ENCODE measurements around the gene SBSN.

Gene SBSN, protein sequence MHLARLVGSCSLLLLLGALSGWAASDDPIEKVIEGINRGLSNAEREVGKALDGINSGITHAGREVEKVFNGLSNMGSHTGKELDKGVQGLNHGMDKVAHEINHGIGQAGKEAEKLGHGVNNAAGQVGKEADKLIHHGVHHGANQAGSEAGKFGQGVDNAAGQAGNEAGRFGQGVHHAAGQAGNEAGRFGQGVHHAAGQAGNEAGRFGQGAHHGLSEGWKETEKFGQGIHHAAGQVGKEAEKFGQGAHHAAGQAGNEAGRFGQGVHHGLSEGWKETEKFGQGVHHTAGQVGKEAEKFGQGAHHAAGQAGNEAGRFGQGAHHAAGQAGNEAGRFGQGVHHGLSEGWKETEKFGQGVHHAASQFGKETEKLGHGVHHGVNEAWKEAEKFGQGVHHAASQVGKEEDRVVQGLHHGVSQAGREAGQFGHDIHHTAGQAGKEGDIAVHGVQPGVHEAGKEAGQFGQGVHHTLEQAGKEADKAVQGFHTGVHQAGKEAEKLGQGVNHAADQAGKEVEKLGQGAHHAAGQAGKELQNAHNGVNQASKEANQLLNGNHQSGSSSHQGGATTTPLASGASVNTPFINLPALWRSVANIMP

DNA sequence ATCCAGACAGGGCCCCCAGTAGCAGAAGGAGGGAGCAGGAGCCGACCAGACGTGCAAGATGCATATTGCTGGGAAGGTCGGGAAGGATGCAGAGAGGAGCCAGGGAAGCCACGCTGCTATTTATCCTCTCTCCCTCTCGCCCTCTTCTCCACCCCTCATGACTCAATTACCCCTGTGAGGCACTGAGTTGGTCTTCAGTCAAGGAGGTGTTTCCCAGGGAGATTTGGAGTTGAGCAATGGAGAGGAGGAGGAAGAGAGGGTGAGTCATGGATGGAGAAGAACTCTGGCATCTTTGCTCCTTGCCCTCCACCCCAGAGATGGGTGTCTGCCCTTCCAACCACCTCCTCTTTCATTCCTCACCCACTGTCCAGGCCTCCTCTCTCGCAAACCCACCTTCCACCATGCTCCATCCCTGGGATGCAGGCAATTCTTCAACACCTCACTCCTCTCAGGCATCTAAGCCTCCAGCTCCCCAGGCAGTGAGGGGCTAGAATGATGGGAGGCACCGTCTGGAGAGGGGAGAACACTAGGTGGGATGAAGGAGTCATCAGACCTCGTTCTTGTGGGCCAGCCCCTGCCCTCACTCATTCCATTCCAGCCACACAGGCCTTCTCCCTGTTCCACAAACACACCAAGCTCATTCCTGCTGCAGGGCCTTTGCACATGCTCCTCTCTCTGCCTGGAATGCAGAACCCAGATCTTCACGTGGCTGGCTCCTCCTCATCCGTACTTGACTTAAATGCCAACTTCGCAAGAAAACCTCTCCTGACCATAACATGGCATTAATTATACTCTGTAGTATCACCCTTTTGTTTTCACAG, at the start of gene SBSN:
Gene SBSN, minus strand, starts transcription at position 94 of the 821 bp plus-strand sequence. Its CDS starts 30 bp downstream, at position 64.
- DNase-seq = no peak

DNA sequence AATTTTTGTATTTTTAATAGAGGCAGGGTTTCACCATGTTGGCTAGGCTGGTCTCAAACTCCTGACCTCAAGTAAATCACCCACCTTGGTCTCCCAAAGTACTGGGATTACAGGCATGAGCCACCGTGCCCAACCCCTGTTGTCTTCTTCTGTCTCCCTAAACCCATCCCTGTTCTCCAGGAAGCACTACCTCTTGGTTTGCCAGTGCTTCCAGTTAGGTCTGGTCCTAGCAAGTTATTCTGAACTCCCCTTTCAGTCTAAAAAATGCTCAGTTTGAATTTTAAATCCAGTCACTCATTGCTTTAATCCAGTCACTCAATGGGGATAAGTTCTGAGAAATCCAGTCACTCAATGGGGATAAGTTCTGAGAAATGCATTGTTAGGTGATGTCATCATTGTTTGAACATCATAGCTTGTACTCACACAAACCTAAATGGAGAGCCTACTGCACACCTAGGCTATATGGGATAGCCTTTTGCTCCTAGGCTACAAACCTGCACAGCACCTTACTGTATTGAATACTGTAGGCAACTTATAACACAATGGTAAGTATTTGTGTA, 43.4 kb upstream of the SBSN start:
- no peak for DNase-seq

DNA sequence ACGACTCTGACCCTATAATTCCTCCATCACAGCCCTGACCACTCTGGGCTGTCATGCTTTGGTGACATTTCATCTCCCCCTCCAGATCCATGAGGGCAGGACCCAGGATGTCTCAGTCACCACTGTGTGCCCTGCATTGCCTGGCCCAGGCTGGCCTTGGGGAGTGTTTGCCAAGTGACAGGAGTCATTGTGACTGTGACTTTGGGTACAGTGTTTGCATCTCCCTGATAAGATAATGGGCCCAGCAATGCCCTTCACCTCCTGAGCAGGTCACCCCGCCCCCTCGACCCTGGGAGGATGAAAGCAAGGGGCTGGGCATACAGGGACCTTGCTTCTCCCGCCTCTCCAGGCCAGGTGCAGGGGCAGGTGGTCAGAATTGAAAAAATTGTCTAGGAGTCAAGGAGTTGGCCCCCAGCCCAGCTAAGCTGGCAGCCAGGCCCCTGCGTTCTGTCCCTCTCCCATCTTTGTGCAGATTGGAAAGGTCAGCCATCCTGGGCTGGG, 41.2 kb upstream of the SBSN start:
- DNase-seq = no peak

DNA sequence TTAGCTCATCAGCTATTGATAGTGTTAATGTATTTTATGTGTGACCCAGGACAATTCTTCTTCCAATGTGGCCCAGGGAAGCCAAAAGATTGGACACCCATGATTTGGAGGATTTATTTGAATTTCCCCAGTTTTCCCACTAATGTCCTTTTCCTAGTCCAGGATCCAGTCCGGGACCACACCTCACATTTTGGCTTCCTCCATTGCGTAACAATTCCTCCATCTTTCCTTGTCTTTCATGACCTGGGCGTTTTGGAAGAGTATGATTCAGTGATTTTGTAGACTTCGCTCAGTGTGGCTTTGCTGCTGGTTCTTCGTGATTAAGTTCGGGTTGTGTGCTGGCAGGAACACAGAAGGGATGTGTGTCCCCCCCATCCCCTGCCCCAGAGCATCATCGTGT, 38.6 kb upstream of the SBSN start:
- no peak for DNase-seq

DNA sequence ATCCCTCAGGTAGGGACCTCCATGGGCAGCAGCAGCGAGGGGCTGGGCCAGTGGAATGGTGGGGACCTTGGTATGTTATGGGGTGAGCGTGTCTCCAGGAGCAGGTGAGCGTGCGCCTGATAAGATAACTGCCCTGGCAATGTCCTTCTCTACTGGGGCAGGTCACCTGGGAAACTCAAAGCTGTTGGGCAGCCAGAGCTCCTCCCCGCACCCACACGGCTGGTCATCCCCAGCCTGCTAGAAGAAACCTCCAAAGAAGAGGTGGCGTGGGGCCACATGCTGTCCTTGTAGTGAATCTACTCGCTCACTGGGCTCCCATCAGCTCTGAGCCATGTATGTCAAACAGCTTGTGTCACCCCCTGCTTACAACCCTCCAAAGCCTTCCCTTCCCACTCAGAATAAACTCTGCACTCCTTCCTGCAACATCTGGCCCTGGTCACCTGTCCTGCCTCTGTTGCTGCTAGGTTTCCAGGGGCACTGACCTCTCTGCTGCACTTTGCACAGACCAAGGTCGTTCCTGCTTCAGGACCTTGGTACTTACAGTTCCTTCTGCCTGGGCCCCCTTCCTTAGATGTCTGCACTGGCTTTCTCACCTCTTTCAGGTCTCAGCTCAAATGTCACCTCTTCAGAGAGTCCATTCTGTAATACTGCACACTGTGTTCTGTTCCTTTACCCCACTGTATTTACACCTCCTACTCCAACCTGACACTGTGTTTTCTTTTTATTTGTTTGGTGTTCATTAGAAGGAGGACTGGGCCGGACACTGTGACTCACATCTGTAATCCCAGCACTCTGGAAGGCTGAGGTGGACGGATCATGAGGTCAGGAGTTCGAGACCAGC, 37.1 kb upstream of the SBSN start:
- no peak for DNase-seq

DNA sequence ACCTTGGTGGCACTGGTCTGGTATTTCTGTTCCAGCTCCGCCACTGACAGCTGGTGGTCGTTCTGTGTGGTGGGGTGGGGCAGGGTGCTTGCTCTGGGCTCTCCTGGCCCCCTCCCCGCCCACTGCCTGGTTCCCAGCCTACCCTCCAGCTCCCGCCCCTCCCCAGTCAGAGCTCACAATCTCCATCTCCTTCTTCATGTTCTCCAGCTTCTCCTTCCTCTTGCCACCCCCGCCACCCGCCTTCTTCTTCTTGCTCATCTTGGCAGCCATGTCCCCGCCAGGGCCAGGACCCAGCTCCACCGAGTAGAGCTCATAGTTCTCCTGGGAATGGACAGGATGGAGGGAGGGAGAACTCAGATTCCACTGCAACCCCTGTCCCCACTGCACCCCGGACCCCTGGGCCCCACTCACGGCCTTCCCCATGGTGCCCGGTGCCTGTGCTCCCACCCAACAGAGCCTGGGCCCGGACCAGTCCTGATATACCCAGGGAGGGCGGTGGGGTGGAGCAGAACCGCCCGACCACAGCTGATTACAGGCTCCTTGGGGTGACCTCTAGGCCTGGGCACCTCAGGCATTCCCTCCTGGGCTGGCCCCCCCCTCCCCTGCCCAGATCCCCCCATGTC, 35.2 kb upstream of the SBSN start, which contains the start of gene ATP4A:
Gene ATP4A, minus strand, starts transcription at position 452 of the 623 bp plus-strand sequence. Its CDS starts 29 bp downstream, at position 423.
- no peak for DNase-seq

DNA sequence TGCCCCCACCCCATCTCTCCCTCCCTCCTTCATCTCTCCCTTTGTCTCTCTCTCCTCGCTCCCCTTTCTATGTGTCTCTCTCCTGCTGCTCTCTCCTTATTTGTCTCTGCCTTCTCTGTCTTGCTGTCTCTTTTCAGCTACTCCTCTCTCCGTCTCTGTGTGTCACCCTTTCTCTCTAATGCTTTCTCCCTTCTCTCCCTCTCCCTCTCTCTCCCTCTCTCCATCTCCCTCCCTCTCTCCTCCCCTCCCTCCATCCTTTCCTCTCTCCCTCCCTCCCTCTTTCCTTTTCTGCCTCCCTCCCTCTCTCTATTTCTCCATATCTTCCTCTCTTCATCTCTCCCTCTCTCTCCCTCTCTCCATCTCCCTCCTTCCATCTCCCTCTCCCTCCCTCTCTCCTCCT, 34.7 kb upstream of the SBSN start:
- no peak for DNase-seq

DNA sequence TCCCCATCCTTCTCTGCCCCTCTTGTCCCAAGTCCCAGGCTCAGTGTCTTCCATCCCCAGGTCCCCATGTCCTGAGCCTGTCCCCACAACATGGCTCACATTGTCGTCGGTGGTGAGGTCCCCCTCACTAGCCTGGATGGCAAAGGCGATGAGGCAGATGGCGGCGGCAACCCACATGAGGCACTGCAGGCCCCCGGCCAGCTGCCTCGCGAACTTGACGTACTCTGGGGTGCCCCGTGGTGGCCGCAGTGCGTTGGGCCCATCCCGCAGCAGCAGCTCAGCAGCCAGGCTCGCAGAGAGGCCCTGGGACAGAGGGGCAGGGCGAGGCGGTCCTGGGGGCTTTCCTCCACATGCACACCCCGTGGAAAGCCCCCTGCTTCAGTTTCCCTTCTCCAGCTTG, 34.2 kb upstream of the SBSN start:
- no peak for DNase-seq

DNA sequence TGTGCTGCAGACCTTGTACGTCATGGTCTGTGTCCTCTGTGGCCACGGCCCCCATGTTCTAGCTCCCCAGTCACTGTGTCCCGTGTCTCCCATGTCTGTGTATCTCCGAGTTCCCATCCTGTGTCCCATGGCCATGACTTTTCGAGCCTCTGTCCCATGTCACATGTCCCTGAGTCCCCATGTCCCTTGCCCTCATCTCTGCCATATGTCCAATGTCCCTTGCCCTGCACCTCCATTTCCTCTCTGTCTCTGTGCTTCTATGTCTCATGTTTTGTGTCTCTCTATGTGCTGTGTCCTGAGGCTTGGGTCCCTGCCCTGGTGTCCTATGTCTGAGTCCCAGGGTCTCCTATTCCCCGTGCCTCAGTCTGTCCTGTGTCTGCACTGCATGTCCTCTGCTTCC, 33.3 kb upstream of the SBSN start:
- DNase-seq = no peak

DNA sequence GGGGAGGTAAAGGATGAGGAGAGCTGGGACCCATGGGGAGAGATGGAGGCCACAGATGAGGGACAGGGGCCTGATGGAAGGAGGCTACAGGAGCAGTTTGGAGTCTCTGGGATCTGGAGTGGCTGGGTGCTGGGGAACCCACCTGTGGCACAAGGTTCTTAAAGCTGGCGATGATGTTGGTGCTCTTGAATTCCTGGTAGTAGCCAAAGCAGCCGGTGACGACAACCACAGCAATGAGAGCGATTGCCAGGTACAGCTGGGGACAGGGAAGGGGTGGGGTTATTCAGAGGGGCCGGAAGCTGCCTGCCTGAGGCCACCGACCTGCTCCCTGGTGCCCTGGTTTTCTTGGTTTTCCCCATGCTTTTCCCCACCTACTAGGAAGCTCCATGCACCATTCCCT, 32.6 kb upstream of the SBSN start:
- no peak for DNase-seq

DNA sequence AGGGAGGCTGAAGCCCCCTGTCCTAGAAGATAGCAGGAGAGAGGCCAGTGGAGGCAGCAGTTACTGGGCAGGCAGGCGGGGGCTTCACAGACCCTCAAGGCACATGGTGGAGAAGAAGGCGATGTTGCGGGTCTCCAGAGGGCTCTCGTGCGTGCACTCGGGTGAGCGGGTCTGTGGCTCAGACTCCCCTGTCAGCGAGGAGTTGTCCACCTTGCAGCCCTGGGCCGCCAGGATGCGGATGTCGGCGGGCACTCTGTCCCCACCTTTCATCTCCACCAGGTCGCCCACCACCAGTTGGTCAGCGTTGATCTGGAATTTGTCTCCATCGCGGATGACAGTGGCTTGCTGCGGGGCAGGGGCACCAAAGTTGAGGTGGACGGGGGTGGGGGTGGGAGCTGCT, 32.2 kb upstream of the SBSN start:
- no peak for DNase-seq

DNA sequence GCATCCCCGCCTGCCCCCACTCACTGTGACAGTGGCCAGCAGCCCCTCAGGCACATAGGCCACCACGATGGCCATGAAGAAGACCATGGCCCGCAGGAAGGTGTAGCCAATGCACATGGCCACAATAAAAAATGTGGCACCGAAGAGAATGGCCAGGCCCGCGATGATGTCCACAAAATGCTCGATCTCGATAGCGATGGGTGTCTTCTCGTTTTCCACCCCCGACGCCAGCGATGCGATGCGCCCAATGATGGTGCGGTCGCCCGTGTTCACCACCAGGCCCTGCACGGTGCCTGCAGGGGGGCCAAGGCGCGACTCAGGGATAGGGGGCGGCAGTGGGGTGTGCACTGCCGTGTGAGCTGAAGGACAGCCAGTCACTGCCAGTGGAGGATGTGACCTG, 31.7 kb upstream of the SBSN start:
- no peak for DNase-seq

DNA sequence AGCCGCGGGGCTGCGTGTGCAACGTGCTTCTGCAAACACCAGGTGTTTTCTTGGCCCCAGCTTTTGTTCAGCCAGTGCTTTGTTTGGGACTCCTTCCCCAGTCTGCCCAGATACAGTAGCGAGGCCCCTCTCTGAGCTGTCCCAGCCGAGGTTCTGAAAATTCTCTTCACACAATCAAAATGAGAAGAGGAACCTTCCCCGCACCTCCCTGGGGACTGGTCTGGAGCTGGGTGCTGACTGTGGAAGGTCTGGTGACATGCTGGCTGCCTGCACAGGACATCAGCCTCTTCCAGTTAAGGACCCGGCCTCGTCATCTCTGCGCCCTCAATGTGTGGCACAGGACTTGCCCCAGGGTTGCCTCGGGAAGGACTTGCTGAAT, 31.2 kb upstream of the SBSN start:
- no peak for DNase-seq

DNA sequence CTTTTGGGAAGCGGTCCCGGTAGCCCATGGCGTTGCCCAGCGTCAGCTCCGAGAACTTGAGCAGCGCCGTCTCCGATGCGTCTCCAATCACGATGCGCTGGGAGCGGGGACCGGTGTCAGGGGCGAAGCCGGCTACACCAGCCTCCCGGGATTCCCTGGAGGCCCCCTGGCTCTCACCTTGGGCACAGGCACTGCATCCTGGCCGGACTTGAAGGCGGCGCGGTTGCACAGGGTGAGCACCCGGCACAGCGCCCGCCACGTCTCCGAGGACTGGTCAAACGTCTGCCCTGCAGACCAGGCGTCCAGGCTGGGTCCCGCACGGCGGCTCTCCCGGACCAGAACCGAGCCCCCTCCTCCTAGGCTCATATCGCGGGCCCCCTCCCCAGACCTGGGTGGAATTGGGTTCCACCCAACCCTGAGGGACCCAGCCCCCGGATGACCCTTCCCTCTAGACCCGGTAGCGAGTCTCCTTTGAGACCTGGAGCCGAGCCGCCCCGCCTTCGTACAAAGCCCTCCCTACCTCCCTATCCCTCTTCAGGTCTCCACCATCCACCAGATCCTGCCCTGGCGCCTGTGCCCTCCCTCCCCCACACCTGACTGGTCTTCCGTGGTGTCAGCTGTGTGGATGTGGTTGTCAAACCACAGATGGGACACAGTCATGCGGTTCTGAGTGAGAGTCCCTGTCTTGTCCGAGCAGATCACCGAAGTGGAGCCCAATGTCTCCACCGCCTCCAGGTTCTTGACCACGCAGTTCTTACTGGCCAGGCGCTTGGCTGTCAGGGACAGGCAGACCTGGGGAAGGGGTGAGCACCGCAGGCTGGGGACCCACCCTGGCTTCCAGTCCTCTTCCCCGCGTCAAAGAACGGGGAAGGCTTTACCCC, 30.5 kb upstream of the SBSN start:
- DNase-seq = no peak

DNA sequence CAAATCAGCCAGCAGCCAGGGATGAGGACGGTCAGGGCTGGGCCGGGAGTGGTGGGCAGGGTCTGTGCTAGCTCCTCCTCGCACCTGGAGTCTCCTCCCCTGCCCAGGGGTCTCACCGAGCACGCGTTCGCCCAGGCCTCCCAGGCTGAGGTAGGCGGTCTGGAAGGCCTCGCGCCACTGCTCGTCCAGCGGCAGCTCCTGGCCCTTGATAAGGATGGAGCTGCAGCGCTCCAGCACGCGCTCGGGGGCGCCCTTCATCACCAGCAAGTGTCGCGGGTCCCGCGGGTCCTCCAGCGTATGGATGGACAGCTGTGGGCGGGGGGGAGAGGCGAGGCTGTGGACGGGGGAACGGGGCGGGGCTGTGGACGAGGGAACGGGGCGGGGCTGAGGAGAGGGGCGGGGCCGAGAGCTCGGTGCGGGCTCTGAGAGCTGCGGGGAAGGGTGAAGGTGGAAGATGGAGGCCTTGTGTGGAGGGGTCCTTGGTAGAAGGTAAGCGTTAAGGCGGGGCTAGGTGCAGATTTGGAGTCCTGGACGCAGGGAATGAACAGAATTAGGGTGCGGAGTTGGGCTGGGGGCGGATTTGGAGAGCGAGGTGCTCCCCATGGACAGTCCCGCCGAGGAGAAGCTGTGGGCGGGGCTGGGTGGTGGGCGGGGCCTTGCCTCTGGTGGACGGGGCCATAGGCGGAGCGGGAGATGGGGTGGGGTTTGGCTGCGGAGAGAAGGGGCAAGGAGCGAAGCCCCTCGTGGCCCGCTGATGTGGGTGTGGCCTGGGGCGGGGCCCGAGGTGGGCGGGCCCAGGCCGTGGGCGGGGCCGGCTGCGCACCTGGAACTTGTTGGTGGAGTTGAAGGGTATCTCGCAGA, 29.7 kb upstream of the SBSN start:
- no peak for DNase-seq

DNA sequence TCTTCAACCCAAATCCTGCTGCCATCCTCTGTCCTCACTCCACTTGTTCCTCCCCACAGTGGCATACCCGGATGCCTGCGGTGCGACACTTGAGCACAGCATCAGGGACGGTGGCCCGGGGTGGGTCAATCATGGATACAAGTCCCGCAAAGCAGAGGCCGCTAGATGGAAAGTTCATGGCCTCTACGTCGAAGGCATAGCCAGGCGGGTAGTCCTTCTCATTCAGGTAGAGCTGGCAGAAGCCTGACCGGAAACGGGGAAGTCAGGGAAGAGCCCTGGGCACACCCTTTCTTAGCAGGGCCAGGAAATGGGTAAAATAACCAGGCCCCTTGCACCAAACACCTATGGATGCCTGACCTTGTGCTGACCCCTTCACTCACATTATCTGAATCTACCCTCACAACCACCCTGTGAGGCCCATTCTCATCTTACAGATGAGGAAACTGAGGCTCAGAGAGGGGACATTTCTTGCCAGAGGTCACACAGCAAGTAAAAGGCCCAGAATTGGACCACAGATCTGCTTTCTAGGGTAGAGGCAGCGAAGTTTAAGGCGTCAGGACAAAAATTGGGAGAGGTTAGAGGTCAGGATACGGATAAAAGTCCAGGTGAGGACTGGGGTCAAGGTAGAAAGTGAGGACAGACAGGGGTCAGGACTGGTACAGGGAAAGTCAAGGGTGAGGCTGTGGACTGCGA, 28.9 kb upstream of the SBSN start:
- no peak for DNase-seq

DNA sequence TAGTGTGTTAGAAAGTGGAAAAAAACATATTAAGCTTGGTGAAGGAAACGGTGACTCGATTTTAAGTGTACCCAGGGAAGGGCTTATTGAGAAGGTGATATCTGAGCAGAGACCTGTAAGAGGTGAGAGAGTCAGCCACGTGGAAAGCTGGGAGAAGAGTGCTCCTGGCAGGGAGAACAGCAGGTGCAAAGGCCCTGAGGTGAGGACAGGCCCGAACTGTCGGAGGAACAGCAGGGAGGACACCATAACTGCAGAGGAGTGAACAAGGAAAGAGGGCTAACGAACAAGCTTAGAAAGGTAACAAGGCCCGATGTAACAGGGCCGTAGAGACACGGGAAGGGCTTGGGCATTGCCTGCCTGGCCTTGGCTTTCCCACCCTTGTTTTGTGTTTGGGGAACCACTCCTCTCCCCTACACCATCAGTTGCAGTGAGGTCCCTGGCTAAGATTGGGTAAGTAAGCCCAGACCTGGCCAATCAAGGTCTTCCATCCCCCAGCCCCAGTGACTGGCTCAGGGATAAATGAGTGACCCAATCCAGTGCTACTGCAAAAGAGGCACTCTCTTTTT, 28.0 kb upstream of the SBSN start:
- DNase-seq = no peak

DNA sequence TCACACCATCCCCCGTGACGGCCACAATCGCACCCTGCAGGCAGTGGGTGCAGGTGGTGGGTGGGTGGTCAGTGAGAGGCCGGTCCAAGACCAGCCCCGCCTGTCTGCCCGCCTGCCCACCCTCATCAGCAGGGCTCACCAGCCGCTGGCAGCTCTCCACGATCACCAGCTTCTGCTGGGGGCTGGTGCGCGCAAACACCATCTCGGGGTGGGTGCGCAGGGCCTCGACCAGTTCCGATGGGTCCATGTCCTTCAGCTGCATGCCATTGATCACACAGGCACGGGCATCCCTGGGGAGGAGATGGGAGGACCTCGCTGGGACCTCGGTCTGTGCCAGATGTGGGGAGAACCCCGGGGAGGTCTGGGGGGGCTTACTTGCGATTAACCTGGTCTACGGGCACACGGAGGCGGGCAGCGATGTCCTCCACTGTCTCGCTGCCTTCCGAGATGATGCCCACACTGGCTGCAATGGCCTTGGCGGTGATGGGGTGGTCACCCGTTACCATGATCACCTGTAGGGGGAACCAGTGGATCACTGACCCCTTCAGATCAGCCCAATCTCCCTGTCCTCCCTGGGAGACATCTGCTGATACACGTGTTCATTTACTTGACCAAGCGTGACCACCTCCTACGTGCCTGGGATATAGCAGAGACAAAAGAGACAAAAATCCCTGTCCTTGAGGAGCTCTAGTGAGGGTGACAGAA, 27.3 kb upstream of the SBSN start:
- no peak for DNase-seq

All from NCI-H1436 treated with DMSO at 0.1 percent for 48 hours (cell line).